Esophagus muscularis mucosa (tissue), 4 donors: ENCODE results near the gene DNM3.

Source experiments
- CTCF ChIP-seq, 3 experiments: fragments of 200-600 bp in 2 of 3; fragments of 450-650 bp in 1 of 3; sonication (generic) in 2 of 3; IDR thresholded peaks; one replicate each; pipeline ENCODE4 v1.5.1; 2017 to 2019; ENCODE audit warnings: antibody characterized with exemption in 3 of 3, mild to moderate bottlenecking in 2 of 3, moderate library complexity in 1 of 3
- EP300 ChIP-seq: sonication (generic); formaldehyde crosslinking; IDR thresholded peaks from one replicate; pipeline ENCODE4 v1.6.1; 2017; ENCODE audit warnings: antibody characterized with exemption
- POLR2AphosphoS5 ChIP-seq, 2 donors: sonication (generic); formaldehyde crosslinking; IDR thresholded peaks; one replicate each; pipeline ENCODE4 v1.6.1; 2017; ENCODE audit warnings: antibody characterized with exemption in 2 of 2

DNA sequence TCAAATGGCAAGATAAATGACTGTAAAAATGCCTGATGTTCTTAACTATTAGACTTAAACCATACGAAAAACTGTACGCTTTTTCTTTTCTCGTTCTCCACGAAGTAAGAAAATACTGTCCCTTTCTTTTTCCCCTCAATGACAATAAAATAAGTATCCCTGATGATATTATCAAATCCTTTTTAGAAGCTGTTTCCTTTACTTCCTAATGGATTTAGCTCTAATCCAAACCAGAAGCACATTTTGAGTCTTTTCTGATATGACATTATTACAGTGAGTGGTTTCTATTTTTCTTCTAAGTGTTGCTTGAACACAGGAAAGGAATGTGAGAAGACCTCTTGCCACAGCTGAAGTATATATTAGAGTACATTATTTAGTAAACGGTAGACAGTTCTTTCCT, 32.4 kb downstream of the DNM3 start:
- TF ChIP-seq CTCF (IDR thresholded peaks at IDR 0.05): no peak
- no peak for TF ChIP-seq EP300
- no peak for TF ChIP-seq POLR2AphosphoS5 (IDR thresholded peaks at IDR 0.05)
